Thyroid gland (tissue), 4 donors: ENCODE results near the gene ZFR.

ENCODE experiments used
- CTCF ChIP-seq, 6 experiments: fragments of 200-600 bp in 3 of 6; fragments of 450-650 bp in 3 of 6; sonication (generic) in 3 of 6; IDR thresholded peaks; one replicate each; pipeline ENCODE4 v1.5.1; 2016 to 2019; ENCODE audit warnings: antibody characterized with exemption in 6 of 6, mild to moderate bottlenecking in 2 of 6, inconsistent platforms in 1 of 6, moderate library complexity in 1 of 6
- POLR2A ChIP-seq, 2 donors: fragments of 450-650 bp; IDR thresholded peaks; one replicate each; pipeline ENCODE4 v1.6.1; 2017; ENCODE audit warnings: antibody characterized with exemption in 2 of 2, mild to moderate bottlenecking in 2 of 2, moderate library complexity in 1 of 2

DNA sequence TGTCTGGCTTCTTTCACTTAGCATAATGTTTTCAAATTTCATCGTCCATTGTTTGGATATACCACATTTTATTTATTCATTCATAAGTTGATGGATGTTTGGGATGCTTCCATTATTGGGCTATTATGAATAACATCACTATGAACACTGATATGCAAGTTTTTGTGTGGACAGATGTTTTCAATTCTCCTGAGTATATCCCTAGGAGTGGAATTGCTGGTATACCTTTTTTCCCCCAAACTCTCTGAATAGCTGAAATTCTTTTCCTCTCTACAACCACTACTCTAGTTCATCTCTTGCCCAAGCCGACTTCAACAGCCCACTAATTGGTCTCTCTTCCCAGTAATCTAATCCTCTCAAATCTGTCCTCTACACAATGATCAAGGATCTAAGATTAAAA, 4.7 kb upstream of the ZFR start:
- TF ChIP-seq POLR2A (IDR thresholded peaks at IDR 0.05), result no peak
- no peak for TF ChIP-seq CTCF (IDR thresholded peaks at IDR 0.05)
